Measurements from ENCODE around the gene ANKRD60.

DNA sequence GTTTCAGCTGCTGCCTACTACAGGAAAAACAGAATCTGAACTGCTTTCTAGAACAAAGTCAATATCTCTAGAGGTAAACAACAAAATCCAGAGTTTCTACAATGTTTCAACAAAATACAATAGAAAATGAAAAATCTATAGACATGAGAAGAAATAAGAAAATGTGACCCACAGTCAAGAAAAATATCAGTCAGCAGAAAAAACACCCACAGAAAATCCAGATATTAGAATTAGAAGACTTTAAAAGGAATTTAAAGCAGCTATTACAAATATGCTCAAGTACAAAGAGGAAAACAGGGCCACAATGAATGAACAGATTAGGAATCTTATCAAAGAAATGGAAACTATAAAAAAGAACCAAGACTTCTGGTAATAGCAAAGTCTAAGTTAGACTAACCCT lies 26.4 kb upstream of the ANKRD60 start:
- TF ChIP-seq POLR2AphosphoS5 (IDR thresholded peaks at IDR 0.05) (no peak), EP300 (IDR thresholded peaks at IDR 0.05; ENCODE audit: low read depth) (no peak)
- TF ChIP-seq, protein P1, sequence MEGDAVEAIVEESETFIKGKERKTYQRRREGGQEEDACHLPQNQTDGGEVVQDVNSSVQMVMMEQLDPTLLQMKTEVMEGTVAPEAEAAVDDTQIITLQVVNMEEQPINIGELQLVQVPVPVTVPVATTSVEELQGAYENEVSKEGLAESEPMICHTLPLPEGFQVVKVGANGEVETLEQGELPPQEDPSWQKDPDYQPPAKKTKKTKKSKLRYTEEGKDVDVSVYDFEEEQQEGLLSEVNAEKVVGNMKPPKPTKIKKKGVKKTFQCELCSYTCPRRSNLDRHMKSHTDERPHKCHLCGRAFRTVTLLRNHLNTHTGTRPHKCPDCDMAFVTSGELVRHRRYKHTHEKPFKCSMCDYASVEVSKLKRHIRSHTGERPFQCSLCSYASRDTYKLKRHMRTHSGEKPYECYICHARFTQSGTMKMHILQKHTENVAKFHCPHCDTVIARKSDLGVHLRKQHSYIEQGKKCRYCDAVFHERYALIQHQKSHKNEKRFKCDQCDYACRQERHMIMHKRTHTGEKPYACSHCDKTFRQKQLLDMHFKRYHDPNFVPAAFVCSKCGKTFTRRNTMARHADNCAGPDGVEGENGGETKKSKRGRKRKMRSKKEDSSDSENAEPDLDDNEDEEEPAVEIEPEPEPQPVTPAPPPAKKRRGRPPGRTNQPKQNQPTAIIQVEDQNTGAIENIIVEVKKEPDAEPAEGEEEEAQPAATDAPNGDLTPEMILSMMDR (IDR thresholded peaks at IDR 0.05), result no peak

Data from transverse colon (tissue), 4 donors.